Vagina (tissue), 2 donors: ENCODE measurements around the gene TLDC2.

Source experiments
- CTCF ChIP-seq, 3 experiments: fragments of 450-650 bp in 2 of 3; fragments of 200-600 bp in 1 of 3; sonication (generic) in 1 of 3; IDR thresholded peaks; one replicate each; pipeline ENCODE4 v1.5.1; 2017 to 2019; ENCODE audit warnings: antibody characterized with exemption in 3 of 3, mild to moderate bottlenecking in 2 of 3, moderate library complexity in 2 of 3
- POLR2A ChIP-seq, 2 donors: fragments of 450-650 bp; IDR thresholded peaks; one replicate each; pipeline ENCODE4 v1.6.1; 2017; ENCODE audit warnings: antibody characterized with exemption in 2 of 2, mild to moderate bottlenecking in 2 of 2, moderate library complexity in 2 of 2

GRCh38 chr20:36920334-36920730 lies 44.4 kb downstream of the TLDC2 start:
- TF ChIP-seq CTCF (IDR thresholded peaks at IDR 0.05) (no peak), POLR2A (IDR thresholded peaks at IDR 0.05) (no peak)
